HG02588 (cell line): ENCODE measurements around the gene PASK.

ENCODE experiments used
- ATAC-seq: cut with Tn5 transposase; IDR thresholded peaks from one replicate; pipeline ENCODE4 v1.9.1; 2021; ENCODE audit warnings: mild to moderate bottlenecking, moderate library complexity; ENCODE audit not compliant: unreplicated experiment

Gene PASK

GRCh38 chr2:241087420-241088268 is 61.6 kb downstream of the PASK start:
- peak; percentile 64 for ATAC-seq

- no peak for ATAC-seq
These were observed 64.3 kb downstream of the PASK start for GRCh38 chr2:241084856-241085444.

DNA sequence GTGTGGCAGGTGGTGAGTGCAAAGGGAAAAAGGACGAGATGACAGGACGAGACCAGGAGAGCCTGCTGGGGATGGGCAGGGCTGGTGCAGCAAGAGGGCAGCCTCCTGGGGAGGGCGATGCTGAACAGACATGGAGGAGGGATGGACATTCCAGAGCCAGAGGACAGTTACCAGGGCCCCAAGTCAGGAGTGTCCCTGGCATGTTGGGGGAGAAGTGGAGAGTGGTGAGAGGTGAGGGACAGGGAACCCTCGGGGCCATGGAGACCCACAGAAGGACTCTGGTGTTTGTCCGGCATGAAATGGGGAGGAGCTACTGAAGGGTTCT is 66.2 kb downstream of the PASK start:
- no peak for ATAC-seq

GRCh38 chr2:241082341-241083090 is 66.8 kb downstream of the PASK start:
- ATAC-seq: no peak

DNA sequence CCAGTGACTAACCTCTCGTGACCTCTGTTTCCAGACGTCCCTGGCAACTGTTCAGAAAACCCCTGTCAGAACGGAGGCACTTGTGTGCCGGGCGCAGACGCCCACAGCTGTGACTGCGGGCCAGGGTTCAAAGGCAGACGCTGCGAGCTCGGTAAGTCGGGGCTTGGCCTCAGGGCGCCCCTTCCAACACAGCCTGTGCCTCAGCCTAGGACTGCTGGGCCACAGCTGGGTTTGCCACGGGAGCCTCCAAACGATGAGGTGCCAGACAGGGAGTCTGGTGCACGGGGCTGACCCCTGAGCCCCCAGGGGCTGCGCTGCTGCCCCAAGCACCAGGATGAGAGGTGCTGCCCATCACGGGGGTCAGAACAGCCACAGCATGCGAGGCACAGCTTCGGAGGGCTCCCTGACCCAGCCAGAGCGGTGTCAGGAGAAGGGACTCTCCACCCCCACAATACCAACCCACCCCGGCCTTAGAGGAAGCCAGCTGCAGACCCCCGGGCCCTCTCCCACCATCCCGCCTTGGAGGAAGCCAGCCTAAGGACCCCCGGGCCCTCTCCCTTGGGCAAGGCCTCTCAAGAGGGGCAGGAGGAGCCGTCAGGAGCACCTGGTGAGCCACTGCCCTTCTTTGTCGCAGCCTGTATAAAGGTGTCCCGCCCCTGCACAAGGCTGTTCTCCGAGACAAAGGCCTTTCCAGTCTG is 67.5 kb downstream of the PASK start:
- no peak for ATAC-seq

DNA sequence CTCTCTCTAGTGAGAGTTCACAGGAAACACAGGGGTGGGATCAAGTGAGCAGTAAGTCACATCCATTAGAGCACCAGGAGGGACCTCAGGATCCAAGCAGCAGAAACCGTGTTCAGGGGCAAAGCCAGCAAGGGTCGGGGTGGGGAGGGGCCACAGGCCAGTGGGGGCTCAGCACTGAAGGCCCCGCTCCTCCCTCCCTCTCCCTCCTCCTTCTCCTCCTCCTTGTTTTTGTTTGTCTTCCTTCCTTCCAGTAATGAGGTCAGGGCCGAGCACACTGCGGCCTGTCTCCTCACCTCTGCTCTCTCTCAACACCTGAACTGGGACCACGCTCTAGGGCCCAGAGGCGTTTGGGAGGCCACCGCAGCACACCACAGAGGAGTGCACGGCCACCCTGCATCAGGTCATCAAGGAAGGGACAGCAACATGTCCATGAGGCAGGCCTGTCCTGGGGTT is 68.1 kb downstream of the PASK start:
- no peak for ATAC-seq

DNA sequence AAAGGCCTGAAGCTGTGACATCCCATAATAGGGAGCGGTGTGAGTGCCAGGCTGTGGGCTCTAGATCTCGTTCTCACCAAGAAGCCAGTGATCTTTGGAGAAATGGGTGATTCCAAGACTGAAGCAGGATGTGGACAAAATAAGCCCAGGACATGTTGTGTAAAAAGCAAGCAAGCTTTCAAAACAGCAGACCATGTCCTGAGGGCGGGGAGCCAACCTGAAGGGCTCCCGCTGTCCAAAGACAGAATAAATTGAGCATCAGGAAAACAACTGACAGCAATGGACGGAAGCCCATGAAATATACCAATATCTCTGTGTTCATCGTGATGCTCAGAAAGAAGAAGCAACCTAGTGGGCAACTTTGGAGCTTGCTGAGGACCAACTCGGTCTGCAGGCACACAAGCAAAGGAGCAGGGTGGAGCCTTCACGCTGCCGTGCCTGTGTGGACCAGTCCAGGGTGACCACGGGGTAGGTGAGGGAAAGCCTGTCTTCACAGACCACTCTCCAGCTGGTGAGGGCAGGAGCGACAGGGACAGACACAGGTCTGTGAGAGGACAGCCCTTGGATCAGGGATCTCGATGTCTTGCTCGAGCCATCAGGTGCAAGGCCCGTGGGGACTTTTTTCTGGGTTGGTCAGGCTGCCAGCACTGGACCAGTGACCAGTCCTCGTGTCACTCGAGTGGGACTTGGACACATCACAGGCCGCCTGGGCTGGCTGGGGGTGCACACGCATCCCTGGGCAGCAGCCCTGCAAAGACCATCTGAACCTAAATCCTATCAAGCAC is 68.7 kb downstream of the PASK start:
- ATAC-seq: no peak

DNA sequence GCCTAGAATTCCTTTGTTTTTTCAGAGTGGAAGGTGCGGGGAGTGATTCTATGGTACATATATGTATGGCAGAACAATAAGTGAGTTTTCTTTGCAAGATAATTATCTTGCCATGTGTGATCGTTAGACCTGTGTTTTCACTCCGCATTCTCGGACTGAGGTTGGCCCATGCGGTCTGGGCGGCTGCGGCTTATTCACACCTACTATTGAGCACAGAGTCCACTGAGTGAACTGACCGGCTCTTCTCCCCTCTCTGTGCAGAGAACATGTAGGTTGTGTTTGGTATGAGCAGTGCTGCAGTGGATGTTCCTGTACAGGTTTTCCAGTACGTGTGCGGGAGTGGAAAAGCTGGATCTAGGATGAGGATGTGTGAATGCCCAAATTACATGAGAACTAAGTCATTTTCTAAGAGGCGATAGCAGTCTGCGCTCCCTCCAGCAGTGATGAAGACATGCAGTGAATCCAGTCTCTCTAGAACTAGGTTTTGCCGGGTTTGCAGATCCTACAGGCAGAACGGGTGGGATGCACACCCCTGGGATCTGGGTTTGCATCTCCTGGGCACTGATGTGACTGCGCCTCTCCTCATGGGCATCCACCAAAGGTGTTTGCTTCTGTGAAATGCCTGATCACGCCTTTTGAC is 74.3 kb downstream of the PASK start:
- ATAC-seq: no peak

DNA sequence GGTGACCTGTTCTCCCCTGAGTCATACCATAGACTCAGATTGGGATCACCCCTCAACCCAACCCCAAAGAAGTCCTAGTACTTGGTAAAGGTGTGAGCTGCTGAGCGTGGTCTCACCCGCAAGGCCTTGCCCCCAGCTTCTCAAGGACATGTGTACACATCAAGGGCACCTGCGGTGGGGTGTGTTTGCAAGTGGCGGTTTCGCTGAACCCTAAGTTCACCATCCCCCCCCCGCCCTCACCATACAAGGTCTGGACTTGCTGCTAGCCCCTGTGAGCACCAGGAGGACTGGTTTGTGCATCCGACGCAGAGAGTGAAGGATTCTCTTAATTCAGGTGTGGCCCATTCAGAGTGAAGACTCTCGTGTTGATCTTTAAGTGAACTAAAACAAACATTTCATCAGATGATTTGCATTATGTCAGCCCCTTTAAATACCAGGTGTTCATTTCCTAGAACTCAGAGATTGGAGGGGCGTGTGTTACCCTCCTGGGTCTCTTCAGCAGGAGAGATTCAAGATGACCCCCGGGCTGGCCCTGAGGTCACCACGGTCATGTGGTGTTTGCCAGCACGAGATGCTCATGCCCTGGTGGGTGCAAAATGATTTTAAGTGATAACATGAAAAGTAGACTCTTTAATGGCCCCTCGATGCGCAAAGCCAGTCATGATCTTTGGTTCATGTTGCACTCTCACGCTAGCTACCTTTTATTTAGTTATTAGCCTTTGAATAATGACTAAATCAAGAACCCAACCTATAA is 75.0 kb downstream of the PASK start:
- no peak for ATAC-seq

GRCh38 chr2:241073166-241074064 is 75.9 kb downstream of the PASK start:
- no peak for ATAC-seq

GRCh38 chr2:241072553-241073165 is 76.6 kb downstream of the PASK start:
- no peak for ATAC-seq

- no peak for ATAC-seq
These were observed 77.1 kb downstream of the PASK start for GRCh38 chr2:241072151-241072550.

DNA sequence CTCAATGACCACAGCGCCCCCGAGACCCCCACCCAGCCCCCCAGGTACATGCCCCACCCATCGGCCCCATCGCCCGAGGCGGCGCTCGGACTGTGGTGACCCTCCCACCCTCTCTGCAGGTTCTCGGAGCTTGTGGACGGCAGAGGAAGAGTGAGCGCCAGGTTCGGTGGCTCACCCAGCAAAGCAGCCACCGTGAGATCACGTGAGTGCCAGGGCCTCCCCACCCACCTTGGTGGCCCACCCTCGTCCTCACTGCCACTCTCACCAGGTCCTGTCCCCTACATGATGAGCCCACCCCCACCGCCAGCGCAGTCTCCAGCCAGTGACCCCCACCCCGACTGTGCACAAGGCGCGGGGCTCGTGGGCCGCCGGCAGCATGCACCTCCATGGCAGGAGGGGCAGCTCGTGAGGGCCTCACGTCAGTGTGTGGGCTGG is 77.6 kb downstream of the PASK start:
- no peak for ATAC-seq

- ATAC-seq: no peak
These were observed 78.2 kb downstream of the PASK start for GRCh38 chr2:241070811-241071676.

GRCh38 chr2:241070361-241070760 is 78.9 kb downstream of the PASK start:
- no peak for ATAC-seq

- no peak for ATAC-seq
These were observed 79.4 kb downstream of the PASK start for GRCh38 chr2:241069821-241070281.
